ENCODE measurements around the gene G3BP1.

The G3BP1 gene

GRCh38 chr5:151805414-151806223 lies 33.9 kb downstream of the G3BP1 start:
- DNase-seq (ENCODE audit: low read depth, low spot score): peak; percentile 63
- TF ChIP-seq, protein P1, sequence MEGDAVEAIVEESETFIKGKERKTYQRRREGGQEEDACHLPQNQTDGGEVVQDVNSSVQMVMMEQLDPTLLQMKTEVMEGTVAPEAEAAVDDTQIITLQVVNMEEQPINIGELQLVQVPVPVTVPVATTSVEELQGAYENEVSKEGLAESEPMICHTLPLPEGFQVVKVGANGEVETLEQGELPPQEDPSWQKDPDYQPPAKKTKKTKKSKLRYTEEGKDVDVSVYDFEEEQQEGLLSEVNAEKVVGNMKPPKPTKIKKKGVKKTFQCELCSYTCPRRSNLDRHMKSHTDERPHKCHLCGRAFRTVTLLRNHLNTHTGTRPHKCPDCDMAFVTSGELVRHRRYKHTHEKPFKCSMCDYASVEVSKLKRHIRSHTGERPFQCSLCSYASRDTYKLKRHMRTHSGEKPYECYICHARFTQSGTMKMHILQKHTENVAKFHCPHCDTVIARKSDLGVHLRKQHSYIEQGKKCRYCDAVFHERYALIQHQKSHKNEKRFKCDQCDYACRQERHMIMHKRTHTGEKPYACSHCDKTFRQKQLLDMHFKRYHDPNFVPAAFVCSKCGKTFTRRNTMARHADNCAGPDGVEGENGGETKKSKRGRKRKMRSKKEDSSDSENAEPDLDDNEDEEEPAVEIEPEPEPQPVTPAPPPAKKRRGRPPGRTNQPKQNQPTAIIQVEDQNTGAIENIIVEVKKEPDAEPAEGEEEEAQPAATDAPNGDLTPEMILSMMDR (IDR thresholded peaks at IDR 0.05; ENCODE audit: low read depth, low read length): no peak
- in situ Hi-C loops (cut with HindIII; ENCODE audit: low sequenced_read_pairs): no loop called here
- H3K4me3 ChIP-seq (ENCODE audit: low read depth, low read length): no peak overlapping the region

DNA sequence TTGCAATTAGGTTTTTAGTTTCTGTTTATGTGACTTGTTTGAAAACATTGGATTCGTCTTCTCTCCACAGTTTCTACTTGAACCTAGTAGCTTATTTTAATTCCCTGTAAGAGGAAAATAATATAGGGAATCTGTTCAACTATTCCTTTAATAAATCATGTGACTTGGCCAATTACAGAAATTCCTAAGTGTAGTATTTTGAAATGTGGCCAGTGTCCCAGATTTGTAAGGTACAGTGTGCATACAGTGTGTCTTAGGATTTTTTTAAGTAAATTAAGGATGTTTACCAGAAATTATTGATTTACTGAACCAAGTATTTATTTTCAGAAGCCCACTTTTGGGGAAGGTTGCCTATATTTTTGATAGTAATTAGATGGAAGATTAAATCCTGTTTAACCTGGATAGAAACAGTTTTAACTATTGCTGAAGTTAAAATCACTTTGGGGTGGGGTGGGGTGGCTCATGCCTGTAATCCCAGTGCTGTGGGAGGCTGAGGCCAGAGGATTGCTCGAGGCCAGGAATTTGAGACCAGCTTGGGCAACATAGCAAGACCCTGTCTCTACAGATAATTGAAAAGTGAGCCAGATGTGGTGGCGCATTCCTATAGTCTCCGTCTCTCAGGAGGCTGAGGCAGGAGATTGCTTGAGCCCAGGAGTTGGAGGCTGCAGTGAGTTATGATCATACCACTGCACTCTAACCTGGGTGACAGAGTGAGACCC lies 36.9 kb downstream of the G3BP1 start:
- TF ChIP-seq, protein P1 (IDR thresholded peaks at IDR 0.05; ENCODE audit: low read depth, low read length): no peak
- in situ Hi-C loops (cut with HindIII; ENCODE audit: low sequenced_read_pairs): no loop called here

DNA sequence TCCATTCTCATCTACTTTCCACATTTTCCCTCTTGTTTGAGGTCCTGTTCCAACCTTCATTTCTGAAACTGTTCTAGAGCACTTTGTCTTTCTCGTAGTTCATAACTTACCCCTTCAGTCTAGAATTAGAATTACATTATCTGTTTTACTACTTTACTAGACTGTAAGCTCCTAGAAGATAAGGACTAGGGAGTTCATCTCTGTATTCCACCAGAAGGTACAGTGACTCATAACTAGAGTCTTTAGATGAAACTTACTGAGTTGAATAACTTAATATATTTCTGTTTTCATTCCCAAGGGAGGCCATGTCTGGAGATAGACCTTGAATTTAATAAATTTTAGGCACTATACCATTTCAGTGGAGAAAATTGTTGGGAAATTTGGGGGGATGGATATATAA lies 38.7 kb downstream of the G3BP1 start:
- DNase-seq (ENCODE audit: low read depth, low spot score): no peak
- TF ChIP-seq, protein P1 (IDR thresholded peaks at IDR 0.05; ENCODE audit: low read depth, low read length): no peak
- H3K4me3 ChIP-seq (ENCODE audit: low read depth, low read length): no peak overlapping the region
- in situ Hi-C loops (cut with HindIII; ENCODE audit: low sequenced_read_pairs): no loop called here

More for the DNA sequence above, 36.9 kb downstream of the G3BP1 start:
- no peak for DNase-seq (ENCODE audit: low read depth, low spot score)
- H3K4me3 ChIP-seq (ENCODE audit: low read depth, low read length): no peak overlapping the region

GRCh38 chr5:151810897-151811296 lies 39.1 kb downstream of the G3BP1 start:
- in situ Hi-C loops (cut with HindIII; ENCODE audit: low sequenced_read_pairs): no loop called here
- TF ChIP-seq, protein P1 (IDR thresholded peaks at IDR 0.05; ENCODE audit: low read depth, low read length): no peak
- H3K4me3 ChIP-seq (ENCODE audit: low read depth, low read length): no peak overlapping the region
- no peak for DNase-seq (ENCODE audit: low read depth, low spot score)

- DNase-seq (ENCODE audit: low read depth, low spot score): peak; percentile 68
- TF ChIP-seq, protein P1 (IDR thresholded peaks at IDR 0.05; ENCODE audit: low read depth, low read length): no peak
- in situ Hi-C loops (cut with HindIII; ENCODE audit: low sequenced_read_pairs): no loop called here
- H3K4me3 ChIP-seq (ENCODE audit: low read depth, low read length): no peak overlapping the region
These were observed 40.0 kb downstream of the G3BP1 start for GRCh38 chr5:151811593-151812321.

DNA sequence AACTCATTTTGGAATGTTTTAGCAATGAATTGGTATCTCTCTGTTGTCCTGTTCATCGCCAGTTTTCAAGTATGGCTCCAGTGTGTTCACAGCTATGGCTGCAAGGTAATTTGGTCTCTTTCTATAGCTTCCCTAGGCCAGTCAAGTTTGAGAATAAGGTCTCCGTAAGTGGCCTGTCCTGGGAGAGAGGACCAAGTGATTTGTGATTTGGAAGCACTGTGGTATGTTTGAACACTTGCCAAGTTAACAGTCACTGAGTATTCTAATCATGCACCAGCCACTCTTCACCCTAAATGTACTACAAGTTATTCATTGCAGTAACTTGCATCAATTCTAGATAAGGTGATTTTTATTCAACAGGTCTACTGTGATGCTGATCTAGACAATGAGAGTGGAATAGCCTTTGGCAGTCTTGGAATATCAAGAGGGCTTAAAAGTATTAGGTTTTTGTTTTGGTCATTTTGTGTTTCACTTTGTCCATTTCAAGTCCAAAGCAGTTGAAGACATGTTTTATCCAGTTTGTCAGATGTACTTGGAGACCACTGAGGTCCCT lies 41.1 kb downstream of the G3BP1 start:
- H3K4me3 ChIP-seq (ENCODE audit: low read depth, low read length): no peak overlapping the region
- TF ChIP-seq, protein P1 (IDR thresholded peaks at IDR 0.05; ENCODE audit: low read depth, low read length): no peak
- peak; percentile 39 for DNase-seq (ENCODE audit: low read depth, low spot score)
- in situ Hi-C loops (cut with HindIII; ENCODE audit: low sequenced_read_pairs): no loop called here

All from astrocyte of the spinal cord (primary cell).